GM18511 (cell line): Measurements from ENCODE around the gene LCLAT1.

Experiments
- ATAC-seq: cut with Tn5 transposase; IDR thresholded peaks from one replicate; pipeline ENCODE4 v1.9.1; 2021; ENCODE audit warnings: mild to moderate bottlenecking, moderate library complexity; ENCODE audit not compliant: unreplicated experiment

LCLAT1 gene

GRCh38 chr2:30422444-30423040 is 24.5 kb upstream of the LCLAT1 start:
- peak; percentile 89 for ATAC-seq

DNA sequence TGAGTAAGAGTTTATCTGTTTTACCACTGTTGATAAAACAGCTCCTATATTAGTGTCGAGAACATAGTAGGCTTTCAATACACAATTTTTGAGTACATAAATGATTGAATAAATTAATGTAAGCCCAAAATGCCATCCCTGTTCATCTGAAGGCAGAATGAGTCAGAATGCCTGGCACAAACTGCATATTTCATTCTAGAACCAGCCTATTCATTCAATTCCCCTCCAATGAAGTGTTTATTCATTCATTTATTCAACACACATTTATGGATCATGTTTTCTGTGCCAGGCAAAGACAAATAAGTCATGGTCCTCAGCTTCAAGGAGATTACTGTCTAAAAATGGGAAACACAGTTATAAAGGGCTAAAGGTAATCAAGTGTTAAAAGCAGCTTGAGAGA is 22.8 kb upstream of the LCLAT1 start:
- no peak for ATAC-seq

- ATAC-seq, result no peak
Observed at GRCh38 chr2:30425326-30425725, 21.7 kb upstream of the LCLAT1 start.

GRCh38 chr2:30427606-30428347 is 19.3 kb upstream of the LCLAT1 start:
- no peak for ATAC-seq

- ATAC-seq, result no peak
Observed at GRCh38 chr2:30428348-30428662, 18.7 kb upstream of the LCLAT1 start.

DNA sequence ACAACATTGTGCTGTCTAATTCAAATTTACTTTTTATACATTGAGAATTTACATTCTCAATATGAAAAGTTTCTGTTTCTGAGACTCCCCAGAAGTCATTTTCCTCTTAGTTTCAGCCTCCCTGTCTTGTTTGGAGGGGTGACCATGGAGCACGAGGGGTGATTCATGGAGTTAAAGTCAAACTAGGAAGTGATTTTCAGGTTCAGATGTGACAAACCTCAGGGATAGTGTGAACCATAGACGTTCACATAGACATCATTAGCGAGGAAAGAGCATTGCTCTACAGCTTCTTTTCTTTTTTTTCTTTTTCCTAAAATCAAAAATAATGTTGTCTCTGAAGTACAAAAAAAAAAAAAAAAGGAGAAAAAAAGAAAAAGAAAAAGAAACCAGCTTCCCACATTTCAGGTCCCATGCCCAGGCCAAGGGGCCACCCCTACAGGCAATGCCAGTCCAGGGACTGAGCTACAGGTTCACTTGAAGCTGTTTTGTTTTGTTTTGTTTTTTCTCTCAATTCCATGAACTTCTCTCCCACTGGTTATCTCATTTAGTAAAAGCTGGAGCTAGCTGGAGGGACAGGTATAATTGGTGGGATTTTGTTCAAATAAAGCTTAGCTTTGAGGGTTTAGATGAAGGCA is 18.1 kb upstream of the LCLAT1 start:
- no peak for ATAC-seq

DNA sequence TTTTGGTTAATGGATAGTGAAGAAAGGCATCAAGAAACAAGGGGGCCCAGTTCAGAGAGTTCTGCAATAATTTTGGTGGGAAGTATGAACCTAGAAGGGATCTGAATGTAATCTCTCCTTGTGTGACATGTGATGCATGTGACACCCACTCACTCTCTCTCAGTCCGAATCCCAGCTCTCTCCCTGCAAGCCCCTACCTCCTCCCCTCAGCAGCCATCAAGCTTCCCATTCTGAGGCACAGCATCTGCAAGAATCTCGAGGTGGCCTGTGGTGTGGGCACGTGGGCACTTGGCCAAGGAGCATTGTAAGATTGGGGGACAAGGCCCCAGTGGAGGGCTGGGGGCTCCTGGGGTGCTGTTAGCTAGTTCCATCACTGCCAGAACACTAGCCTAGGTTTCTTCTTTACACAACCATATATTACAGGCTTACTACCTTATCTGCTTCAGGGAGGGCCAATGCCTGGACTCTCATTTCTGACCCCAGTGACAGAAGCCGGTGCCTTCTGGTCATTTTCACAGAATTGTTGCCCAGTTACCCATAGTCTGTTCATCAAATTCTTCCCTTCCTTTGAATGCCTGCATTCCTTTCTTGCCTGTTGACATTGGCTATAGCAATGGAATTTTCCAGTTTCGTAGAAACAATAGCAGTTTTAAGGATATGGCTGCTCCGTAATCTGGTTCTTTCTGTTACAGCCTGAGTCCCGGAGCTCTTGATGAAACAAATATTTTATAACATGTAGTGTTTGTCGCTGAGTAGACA is 13.3 kb upstream of the LCLAT1 start:
- no peak for ATAC-seq

GRCh38 chr2:30434708-30435107 is 12.3 kb upstream of the LCLAT1 start:
- no peak for ATAC-seq

DNA sequence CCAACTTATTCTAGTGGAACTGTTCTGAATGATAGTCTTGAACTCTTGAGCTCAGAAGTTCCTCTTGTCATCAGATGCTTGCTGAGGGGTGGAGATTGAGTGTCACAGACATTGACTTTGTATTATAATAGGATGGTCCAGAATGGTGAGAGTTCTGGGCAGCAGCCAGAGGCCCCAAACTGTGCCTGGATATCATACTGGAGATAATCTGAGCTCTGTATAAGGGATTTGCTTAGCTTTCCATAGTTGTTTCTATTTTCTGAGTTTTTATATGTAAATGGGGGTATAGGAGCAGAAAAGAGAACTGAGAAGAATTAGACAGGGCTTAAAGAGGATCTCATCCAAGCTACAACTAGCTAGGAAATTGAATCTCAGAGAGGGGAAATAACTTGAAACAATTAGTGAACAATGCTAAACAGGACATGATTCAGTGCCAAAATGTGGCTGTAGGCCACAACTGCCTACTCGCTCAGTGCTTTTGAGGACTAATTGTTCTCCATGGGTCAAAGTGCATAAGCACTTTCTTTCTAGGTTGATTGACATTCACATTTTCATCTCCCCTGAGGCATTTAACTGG is 10.1 kb upstream of the LCLAT1 start:
- ATAC-seq, result no peak

- no peak for ATAC-seq
Observed at GRCh38 chr2:30437809-30438548, 9.1 kb upstream of the LCLAT1 start.

- no peak for ATAC-seq
Observed at GRCh38 chr2:30439296-30439695, 7.8 kb upstream of the LCLAT1 start.

DNA sequence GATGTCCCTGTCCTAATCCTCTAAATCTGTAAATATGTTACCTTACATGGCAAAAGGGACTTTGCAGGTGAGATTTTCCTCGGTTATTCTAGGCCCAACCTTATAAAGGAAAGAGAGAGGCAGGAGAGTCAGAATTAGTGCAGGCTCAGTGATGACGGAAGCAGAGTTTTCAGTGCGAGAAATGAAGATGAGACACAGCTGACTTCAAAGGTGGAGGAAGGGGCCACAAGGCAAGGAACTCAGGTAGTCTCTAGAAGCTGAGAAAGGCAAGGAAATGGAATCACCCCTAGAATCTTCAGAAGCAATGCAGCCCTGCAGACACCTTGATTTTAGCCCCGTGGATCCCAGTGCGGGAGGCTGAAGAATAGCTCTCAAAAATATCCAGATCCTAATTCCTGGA is 7.2 kb upstream of the LCLAT1 start:
- no peak for ATAC-seq

- no peak for ATAC-seq
Observed at GRCh38 chr2:30441023-30441422, 6.0 kb upstream of the LCLAT1 start.

DNA sequence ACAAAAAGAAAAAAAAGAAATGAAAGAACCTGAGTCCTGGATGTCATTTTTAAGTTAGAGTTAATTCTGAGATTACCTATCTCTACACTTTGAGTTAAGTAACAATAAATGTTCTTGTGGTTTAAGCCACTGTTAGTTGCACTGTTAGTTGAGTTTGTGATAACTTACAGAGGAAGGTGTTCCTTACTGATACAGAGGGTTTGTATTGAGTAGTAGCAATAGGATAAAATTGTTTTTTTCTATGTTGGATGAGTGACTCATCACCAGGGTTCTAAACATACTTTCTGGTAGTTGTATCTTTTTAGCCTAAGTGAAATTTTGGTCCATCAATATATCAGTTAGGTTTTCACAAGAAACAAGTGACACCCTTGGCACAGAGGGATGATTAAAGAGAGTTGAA is 4.0 kb upstream of the LCLAT1 start:
- ATAC-seq, result no peak

DNA sequence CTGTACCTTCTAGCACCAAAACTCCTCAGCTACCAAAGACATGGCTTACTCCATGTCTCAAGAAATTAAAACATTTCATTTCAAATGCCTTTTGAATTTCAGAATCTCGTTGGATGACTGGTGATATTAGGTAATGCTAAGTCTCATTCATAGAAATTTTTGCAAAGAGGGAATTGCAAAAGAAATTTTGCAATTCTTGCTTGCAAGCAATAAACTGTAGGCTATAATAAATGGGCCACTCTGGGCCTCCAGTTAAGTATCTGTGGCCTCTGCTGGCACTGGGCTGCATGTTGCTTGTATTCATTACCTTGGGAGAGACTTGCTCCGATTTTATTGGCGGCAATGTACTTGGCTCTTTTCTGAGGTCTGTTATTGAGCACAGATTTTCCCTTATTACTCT is 2.8 kb upstream of the LCLAT1 start:
- no peak for ATAC-seq

DNA sequence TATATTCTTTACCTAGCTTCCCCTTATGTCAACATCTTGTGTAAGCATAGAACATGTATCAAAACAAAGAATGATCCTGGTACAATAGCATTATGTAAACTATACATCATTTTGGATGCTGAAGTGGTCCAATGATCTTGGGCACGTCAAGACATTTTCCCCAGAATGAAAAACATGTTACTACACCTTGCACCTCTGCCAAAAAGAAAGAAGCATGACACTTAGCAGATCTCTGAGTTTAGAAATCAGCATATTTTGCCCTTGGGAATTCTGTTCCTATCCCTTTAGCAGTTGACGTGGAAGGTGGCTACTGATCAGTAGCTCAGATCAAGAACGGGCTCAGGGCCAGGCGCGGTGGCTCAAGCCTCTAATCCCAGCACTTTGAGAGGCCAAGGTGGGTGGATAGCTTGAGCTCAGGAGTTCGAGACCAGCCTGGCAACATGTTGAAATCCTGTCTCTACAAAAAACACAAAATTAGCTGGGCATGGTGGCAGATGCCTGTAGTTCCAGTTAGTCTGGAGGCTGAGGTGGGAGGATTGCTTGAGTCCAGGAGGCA is 1.7 kb upstream of the LCLAT1 start:
- no peak for ATAC-seq

DNA sequence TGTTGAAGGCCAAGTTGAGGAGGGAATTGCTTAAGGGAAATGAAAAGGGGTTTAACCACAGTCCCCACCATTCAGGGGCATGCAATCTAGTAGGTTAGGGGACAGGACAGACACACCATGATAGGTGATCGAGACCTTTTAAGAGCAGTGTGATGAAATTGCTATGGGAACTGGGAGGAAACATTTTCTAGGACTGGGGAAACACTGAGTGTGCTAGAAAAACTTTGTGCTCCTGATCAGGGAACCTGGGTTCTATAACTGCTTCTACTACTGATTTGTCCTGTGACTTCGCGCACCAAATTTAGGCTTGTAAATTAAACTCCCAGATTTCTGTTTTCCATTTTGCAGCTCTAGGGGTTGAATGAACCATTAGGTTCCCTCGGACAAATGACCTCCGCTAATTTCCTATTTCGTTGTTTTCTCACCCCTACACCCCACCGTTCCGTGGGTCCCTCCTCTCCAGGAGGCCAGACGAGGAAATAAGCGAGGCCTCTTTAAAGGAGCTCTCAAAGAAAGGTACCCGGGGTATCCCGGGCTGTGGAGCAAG is 371 bp upstream of the LCLAT1 start:
- peak; percentile 8 for ATAC-seq

DNA sequence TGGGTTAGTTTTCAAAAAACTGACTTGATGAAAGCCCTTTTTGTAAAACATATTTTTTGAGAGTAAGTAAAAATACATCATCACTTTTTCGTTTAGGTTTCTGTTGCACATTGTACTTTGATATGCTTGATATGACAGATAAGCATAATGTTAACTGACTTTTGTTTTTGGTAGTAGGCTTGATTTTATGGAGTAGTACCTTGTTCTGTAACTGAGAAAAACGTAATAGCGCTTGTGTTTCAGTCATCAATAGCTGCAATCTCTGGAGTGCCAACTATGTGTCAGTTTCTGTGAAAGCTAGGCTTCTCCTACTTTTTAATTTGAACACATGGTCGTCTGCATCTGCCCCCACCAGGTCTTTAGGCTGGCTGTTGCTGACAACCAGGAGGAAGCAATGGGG is 1.3 kb downstream of the LCLAT1 start:
- no peak for ATAC-seq

DNA sequence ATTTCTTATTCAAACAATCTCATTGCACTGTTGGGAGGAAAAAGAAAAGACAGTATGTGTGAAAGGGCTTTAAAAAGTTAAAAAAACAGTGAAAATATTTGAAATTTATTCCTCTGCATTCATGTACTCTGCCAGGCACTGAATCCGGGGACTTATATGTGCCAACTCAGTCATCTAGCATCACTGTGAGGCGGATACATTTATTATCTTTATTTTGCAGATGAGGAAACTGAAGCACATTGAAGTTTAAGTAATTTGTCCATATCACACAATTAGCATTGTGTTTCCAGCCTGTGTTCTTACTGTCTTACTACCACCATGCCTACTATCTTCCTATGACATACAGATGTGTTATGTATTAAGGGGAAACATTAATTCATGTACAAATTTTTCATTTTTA is 1.8 kb downstream of the LCLAT1 start:
- no peak for ATAC-seq

DNA sequence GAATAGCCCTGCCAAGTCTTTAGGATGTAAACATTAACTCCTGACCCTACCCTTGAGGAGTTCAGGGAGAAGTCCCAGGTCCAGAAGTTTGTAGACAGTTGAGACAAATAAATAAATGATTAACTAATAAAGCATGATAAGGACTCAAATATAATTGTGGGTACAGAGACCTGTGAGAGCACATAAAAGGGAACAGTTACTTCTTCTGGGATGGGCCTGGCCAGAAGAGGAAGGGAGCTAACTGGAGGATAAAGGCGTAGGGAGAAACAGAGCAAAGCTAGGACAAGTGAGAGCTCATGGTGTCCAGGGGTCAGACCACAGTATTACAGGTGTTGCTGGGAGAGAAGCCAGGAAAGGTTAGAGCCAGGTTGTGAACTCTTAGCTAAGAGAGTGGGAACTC is 3.0 kb downstream of the LCLAT1 start:
- ATAC-seq, result no peak
